Suprapubic skin (tissue), 4 donors: Measurements from ENCODE around the gene TNIK. TPM values are rescaled to one million over a fixed set of nuclear protein-coding genes. Genes with fewer than 3 reads are reported as not detected.

Source experiments
- DNase-seq, 2 donors: peaks; one replicate each; pipeline ENCODE4 v3.0.0-alpha.2; 2019; ENCODE audit warnings: low spot score in 2 of 2
- H3K27ac ChIP-seq: fragments of 200-600 bp; sonication (generic); one replicate; pipeline ENCODE4 v1.5.1; 2019
- H3K27me3 ChIP-seq: fragments of 200-600 bp; sonication (generic); one replicate; pipeline ENCODE4 v1.5.1; 2019
- H3K36me3 ChIP-seq: fragments of 200-600 bp; sonication (generic); one replicate; pipeline ENCODE4 v1.5.1; 2019
- H3K4me1 ChIP-seq: fragments of 200-600 bp; sonication (generic); one replicate; pipeline ENCODE4 v1.5.1; 2019
- H3K4me3 ChIP-seq: fragments of 200-600 bp; sonication (generic); one replicate; pipeline ENCODE4 v1.5.1; 2019; ENCODE audit warnings: mild to moderate bottlenecking
- H3K9me3 ChIP-seq: fragments of 200-600 bp; sonication (generic); one replicate; pipeline ENCODE4 v1.5.1; 2019
- CTCF ChIP-seq, 2 donors: fragments of 200-600 bp in 1 of 2; fragments of 450-650 bp in 1 of 2; sonication (generic) in 1 of 2; IDR thresholded peaks; one replicate each; pipeline ENCODE4 v1.5.1; 2016 to 2019; ENCODE audit warnings: antibody characterized with exemption in 2 of 2, mild to moderate bottlenecking in 1 of 2, moderate library complexity in 1 of 2
- EP300 ChIP-seq: sonication (generic); formaldehyde crosslinking; IDR thresholded peaks from one replicate; pipeline ENCODE4 v1.6.1; 2017; ENCODE audit warnings: antibody characterized with exemption
- POLR2A ChIP-seq, 2 donors: fragments of 450-650 bp; IDR thresholded peaks; one replicate each; pipeline ENCODE4 v1.6.1; 2017; ENCODE audit warnings: antibody characterized with exemption in 2 of 2, mild to moderate bottlenecking in 2 of 2, moderate library complexity in 2 of 2
- POLR2AphosphoS5 ChIP-seq, 3 donors: sonication (generic); formaldehyde crosslinking; IDR thresholded peaks; one replicate each; pipeline ENCODE4 v1.6.1; 2017; ENCODE audit warnings: antibody characterized with exemption in 3 of 3
- WGBS: methylation state at CpG from one replicate; pipeline ENCODE4 v1.1.5; 2018; 5-methylcytosine and 5-hydroxymethylcytosine counted together
- total RNA-seq, 4 donors: library from RNA; depleted of rRNA; stranded (reverse); fragments of >200 nt; gene quantifications; one replicate each; pipeline ENCODE4 v1.1.0, GENCODE V29; 2016

The TNIK gene
- total RNA-seq, 4 donors from 2014 or later, result 2.0 to 4.3 (median 3.1) TPM

- H3K27me3 ChIP-seq, result no peaks in the 10 kb centered on the region
- H3K9me3 ChIP-seq, result no peaks in the 10 kb centered on the region
- no peak overlapping the region for H3K4me3 ChIP-seq
- no peaks in the 10 kb centered on the region for H3K36me3 ChIP-seq
- DNase-seq, result no peak
- no peak overlapping the region for H3K27ac ChIP-seq
- TF ChIP-seq EP300 (no peak), CTCF (IDR thresholded peaks at IDR 0.05) (no peak), POLR2A (IDR thresholded peaks at IDR 0.05) (no peak), POLR2AphosphoS5 (IDR thresholded peaks at IDR 0.05) (no peak)
- H3K4me1 ChIP-seq, result no peaks in the 10 kb centered on the region
- 86% methylated on average over 5 of the region's 5 CpGs for WGBS
Observed at GRCh38 chr3:171133796-171134569, 326.2 kb downstream of the TNIK start.

- H3K27me3 ChIP-seq, result no peaks in the 10 kb centered on the region
- no peak overlapping the region for H3K4me3 ChIP-seq
- no peaks in the 10 kb centered on the region for H3K36me3 ChIP-seq
- H3K27ac ChIP-seq, result no peak overlapping the region
- H3K4me1 ChIP-seq, result no peaks in the 10 kb centered on the region
- no peak for DNase-seq
- H3K9me3 ChIP-seq, result no peaks in the 10 kb centered on the region
- TF ChIP-seq CTCF (IDR thresholded peaks at IDR 0.05), result no peak
- no peak for TF ChIP-seq POLR2AphosphoS5 (IDR thresholded peaks at IDR 0.05)
- TF ChIP-seq POLR2A (IDR thresholded peaks at IDR 0.05), result no peak
- TF ChIP-seq EP300, result no peak
- 77% methylated on average over 5 of the region's 5 CpGs for WGBS
Observed at GRCh38 chr3:171133337-171133736, 326.9 kb downstream of the TNIK start.

GRCh38 chr3:171132873-171133272 is 327.3 kb downstream of the TNIK start:
- Histone ChIP-seq H3K4me3 (no peak overlapping the region), H3K27me3 (no peaks in the 10 kb centered on the region), H3K36me3 (no peaks in the 10 kb centered on the region), H3K9me3 (no peaks in the 10 kb centered on the region), H3K4me1 (no peaks in the 10 kb centered on the region), H3K27ac (no peak overlapping the region)
- WGBS, result 93% methylated on average over 4 of the region's 4 CpGs
- no peak for DNase-seq
- TF ChIP-seq POLR2A (IDR thresholded peaks at IDR 0.05) (no peak), POLR2AphosphoS5 (IDR thresholded peaks at IDR 0.05) (no peak), CTCF (IDR thresholded peaks at IDR 0.05) (no peak), EP300 (no peak)

GRCh38 chr3:171129827-171130226 is 330.4 kb downstream of the TNIK start:
- H3K4me1 ChIP-seq, result no peaks in the 10 kb centered on the region
- WGBS, result 71% methylated on average over 2 of the region's 2 CpGs
- H3K36me3 ChIP-seq, result no peaks in the 10 kb centered on the region
- no peaks in the 10 kb centered on the region for H3K27me3 ChIP-seq
- H3K27ac ChIP-seq, result no peak overlapping the region
- H3K9me3 ChIP-seq, result no peaks in the 10 kb centered on the region
- DNase-seq, result no peak
- no peak for TF ChIP-seq POLR2AphosphoS5 (IDR thresholded peaks at IDR 0.05)
- no peak for TF ChIP-seq CTCF (IDR thresholded peaks at IDR 0.05)
- no peak for TF ChIP-seq POLR2A (IDR thresholded peaks at IDR 0.05)
- TF ChIP-seq EP300, result no peak
- H3K4me3 ChIP-seq, result no peak overlapping the region

- 65% methylated on average over 1 of the region's 1 CpG for WGBS
- no peaks in the 10 kb centered on the region for H3K27me3 ChIP-seq
- H3K27ac ChIP-seq, result no peak overlapping the region
- TF ChIP-seq POLR2A (IDR thresholded peaks at IDR 0.05), result no peak
- no peak for TF ChIP-seq EP300
- DNase-seq, result no peak
- H3K36me3 ChIP-seq, result no peaks in the 10 kb centered on the region
- H3K4me3 ChIP-seq, result no peak overlapping the region
- H3K9me3 ChIP-seq, result no peaks in the 10 kb centered on the region
- no peaks in the 10 kb centered on the region for H3K4me1 ChIP-seq
Observed at GRCh38 chr3:171127611-171128010, 332.6 kb downstream of the TNIK start.
